ENCODE results near the gene AFF3. TPM values are rescaled to one million over a fixed set of nuclear protein-coding genes. Genes with fewer than 3 reads are reported as not detected.

AFF3 gene
- total RNA-seq, 1 experiment from 2014 or later, result 0.22 TPM

GRCh38 chr2:99926986-99927385 is 215.4 kb downstream of the AFF3 start:
- Histone ChIP-seq H2BK20ac (ENCODE audit: low read depth, low read length, poor library complexity, severe bottlenecking) (no peak overlapping the region), H2BK15ac (ENCODE audit: low read depth, low read length) (no peak overlapping the region), H3K79me1 (ENCODE audit: insufficient read depth, low read depth, low read length, poor library complexity, severe bottlenecking) (no peaks in the 10 kb centered on the region), H3K79me2 (ENCODE audit: insufficient read depth, low read length) (no peaks in the 10 kb centered on the region), H3K9ac (ENCODE audit: extremely low read depth, insufficient read length, low read length) (no peak overlapping the region), H2BK5ac (ENCODE audit: insufficient read length, low read length) (no peak overlapping the region), H2BK120ac (ENCODE audit: low read depth, low read length, poor library complexity, severe bottlenecking) (no peak overlapping the region), H2AK5ac (ENCODE audit: insufficient read length, low read length) (no peak overlapping the region), H3K56ac (ENCODE audit: insufficient read length, low read depth, low read length) (no peak overlapping the region), H3T11ph (ENCODE audit: low read length) (no peak overlapping the region), H4K20me1 (ENCODE audit: control insufficient read depth, insufficient read depth, insufficient read length) (no peaks in the 10 kb centered on the region), H4K91ac (ENCODE audit: insufficient read length, low read depth, low read length) (no peak overlapping the region), H3K4ac (ENCODE audit: low read depth, low read length) (no peak overlapping the region), H3K4me2 (ENCODE audit: insufficient read depth, insufficient read length, low read length) (no peak overlapping the region), H3K18ac (ENCODE audit: insufficient read length, low read depth, low read length) (no peak overlapping the region), H3K4me1 (ENCODE audit: insufficient read depth, low read length) (no peaks in the 10 kb centered on the region), H2AFZ (ENCODE audit: low read length) (no peak overlapping the region), H4K5ac (ENCODE audit: insufficient read length, low read depth, low read length) (no peak overlapping the region), H3K23me2 (ENCODE audit: insufficient read length, low read depth, low read length, poor library complexity, severe bottlenecking) (no peaks in the 10 kb centered on the region), H3K14ac (ENCODE audit: insufficient read depth, low read length) (no peak overlapping the region), H4K8ac (replicated peaks; ENCODE audit: insufficient read length, low read depth, low read length) (no peak overlapping the region), H3K27ac (ENCODE audit: insufficient read length, low read depth, low read length) (no peak overlapping the region), H3K9me3 (ENCODE audit: control insufficient read depth, low read depth, low read length) (no peaks in the 10 kb centered on the region), H3K27me3 (ENCODE audit: insufficient read depth, low read length) (no peaks in the 10 kb centered on the region), H2BK12ac (ENCODE audit: insufficient read length, low read depth, low read length) (no peak overlapping the region), H3K23ac (ENCODE audit: insufficient read length, low read depth, low read length) (no peak overlapping the region)
- Mint-ChIP-seq H3K27me3 (ENCODE audit: low read depth) (no peaks in the 10 kb centered on the region; the same call in 1 of the 2 replicates), H3K4me1 (no peaks in the 10 kb centered on the region), H3K27ac (no peak overlapping the region), H3K9me3 (peaks cover 0 to 5% of the 10 kb centered on the region in 2 experiments; a peak in 1 of 5 replicates), H3K36me3 (ENCODE audit: insufficient read depth in 1 of 3, low read depth in 3 of 3) (peaks cover 0 to under 1% (median 0%) of the 10 kb centered on the region in 3 experiments; a peak in 1 of 7 replicates), H3K4me3 (no peak overlapping the region)
- TF ChIP-seq, protein P1, sequence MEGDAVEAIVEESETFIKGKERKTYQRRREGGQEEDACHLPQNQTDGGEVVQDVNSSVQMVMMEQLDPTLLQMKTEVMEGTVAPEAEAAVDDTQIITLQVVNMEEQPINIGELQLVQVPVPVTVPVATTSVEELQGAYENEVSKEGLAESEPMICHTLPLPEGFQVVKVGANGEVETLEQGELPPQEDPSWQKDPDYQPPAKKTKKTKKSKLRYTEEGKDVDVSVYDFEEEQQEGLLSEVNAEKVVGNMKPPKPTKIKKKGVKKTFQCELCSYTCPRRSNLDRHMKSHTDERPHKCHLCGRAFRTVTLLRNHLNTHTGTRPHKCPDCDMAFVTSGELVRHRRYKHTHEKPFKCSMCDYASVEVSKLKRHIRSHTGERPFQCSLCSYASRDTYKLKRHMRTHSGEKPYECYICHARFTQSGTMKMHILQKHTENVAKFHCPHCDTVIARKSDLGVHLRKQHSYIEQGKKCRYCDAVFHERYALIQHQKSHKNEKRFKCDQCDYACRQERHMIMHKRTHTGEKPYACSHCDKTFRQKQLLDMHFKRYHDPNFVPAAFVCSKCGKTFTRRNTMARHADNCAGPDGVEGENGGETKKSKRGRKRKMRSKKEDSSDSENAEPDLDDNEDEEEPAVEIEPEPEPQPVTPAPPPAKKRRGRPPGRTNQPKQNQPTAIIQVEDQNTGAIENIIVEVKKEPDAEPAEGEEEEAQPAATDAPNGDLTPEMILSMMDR (conservative IDR thresholded peaks at IDR 0.05), result no peak
- DNase-seq, result no peak
